Spleen (tissue), 7 donors: ENCODE measurements around the gene RNF212B.
"Not testable (repeated sequence)": the region's sequence is repeated elsewhere in the genome, so short reads cannot be mapped to it uniquely, and the experiment has no call there.

Experiments used
- CTCF ChIP-seq, 11 experiments: fragments of 200-600 bp in 7 of 11; fragments of 450-650 bp in 4 of 11; sonication (generic) in 4 of 11; IDR thresholded peaks in 8 of 11; conservative IDR thresholded peaks in 3 of 11; 1 replicate in 7 of 11; 2 replicates in 4 of 11; pipeline versions ENCODE4 v1.4.0 to v1.8.0; 2016 to 2021; ENCODE audit warnings: antibody characterized with exemption in 11 of 11, inconsistent platforms in 4 of 11, mild to moderate bottlenecking in 1 of 11
- POLR2A ChIP-seq, 3 donors: fragments of 450-650 bp; IDR thresholded peaks; one replicate each; pipeline ENCODE4 v1.5.1; 2017; ENCODE audit warnings: antibody characterized with exemption in 3 of 3, mild to moderate bottlenecking in 1 of 3
- POLR2AphosphoS5 ChIP-seq, 3 donors: sonication (generic); formaldehyde crosslinking; IDR thresholded peaks; one replicate each; pipeline ENCODE4 v1.5.1; 2017; ENCODE audit warnings: antibody characterized with exemption in 3 of 3
- donor health status: DM: no; HTN: no; CAD: no; lungs with moderate emphysema.
- donor health status: DM: no; HTN: no; CAD: no.
- donor health status: DM: no; HTN: no; CAD: no.

- not testable (repeated sequence) for TF ChIP-seq CTCF (IDR thresholded peaks at IDR 0.05 in 8 of 11, conservative IDR thresholded peaks at IDR 0.05 in 3 of 11); POLR2A (IDR thresholded peaks at IDR 0.05); POLR2AphosphoS5 (IDR thresholded peaks at IDR 0.05)
These were observed 3.5 kb downstream of the RNF212B start for GRCh38 chr14:23241061-23241715.
